Stomach (tissue), 9 donors: ENCODE measurements around the gene TTLL11. TPM values are rescaled to one million over a fixed set of nuclear protein-coding genes. Genes with fewer than 3 reads are reported as not detected.
A peak's percentile ranks its signal among the peaks of the same experiment; 100 is the strongest.

Experiments used
- DNase-seq, 2 donors: peaks; one replicate each; pipeline versions ENCODE4 v3.0.0 to v3.0.0-alpha.2; 2013 to 2019
- H3K27ac ChIP-seq, 5 donors: fragments of 200-600 bp in 4 of 5; sonication (generic) in 4 of 5; one replicate each; pipeline ENCODE4 v1.5.1; 2013 to 2019; ENCODE audit warnings: mild to moderate bottlenecking in 1 of 5, moderate library complexity in 1 of 5
- H3K27me3 ChIP-seq, 3 donors: fragments of 200-600 bp; sonication (generic); one replicate each; pipeline ENCODE4 v1.5.1; 2017 to 2019; ENCODE audit warnings: mixed run types in 1 of 3
- H3K36me3 ChIP-seq, 4 donors: fragments of 200-600 bp; sonication (generic); 1 replicate in 3 of 4; 2 replicates in 1 of 4; pipeline ENCODE4 v1.5.1; 2016 to 2019
- H3K4me1 ChIP-seq, 4 donors: fragments of 200-600 bp; sonication (generic); one replicate each; pipeline ENCODE4 v1.5.1; 2016 to 2019
- H3K4me3 ChIP-seq, 4 donors: fragments of 200-600 bp; sonication (generic) in 3 of 4; one replicate each; pipeline ENCODE4 v1.5.1; 2016 to 2019; ENCODE audit warnings: mild to moderate bottlenecking in 1 of 4
- H3K9me3 ChIP-seq, 4 donors: fragments of 200-600 bp; sonication (generic); one replicate each; pipeline ENCODE4 v1.5.1; 2016 to 2019
- CTCF ChIP-seq, 7 experiments: fragments of 450-650 bp in 4 of 7; fragments of 200-600 bp in 3 of 7; sonication (generic) in 3 of 7; IDR thresholded peaks; one replicate each; pipeline ENCODE4 v1.5.1; 2016 to 2019; ENCODE audit warnings: antibody characterized with exemption in 7 of 7, control low read depth in 2 of 7, mild to moderate bottlenecking in 1 of 7
- EP300 ChIP-seq: sonication (generic); formaldehyde crosslinking; IDR thresholded peaks from one replicate; pipeline ENCODE4 v1.6.1; 2017; ENCODE audit warnings: antibody characterized with exemption
- POLR2A ChIP-seq, 4 donors: fragments of 450-650 bp; IDR thresholded peaks; one replicate each; pipeline ENCODE4 v1.6.1; 2016; ENCODE audit warnings: antibody characterized with exemption in 4 of 4, control low read depth in 2 of 4, mild to moderate bottlenecking in 1 of 4, moderate library complexity in 1 of 4
- POLR2AphosphoS5 ChIP-seq, 3 donors: sonication (generic); formaldehyde crosslinking; IDR thresholded peaks; one replicate each; pipeline ENCODE4 v1.6.1; 2016; ENCODE audit warnings: antibody characterized with exemption in 3 of 3
- WGBS, 5 donors: extraction: QIAGEN DNeasy Blood & Tissue Kit in 3 of 5; methylation state at CpG; one replicate each; pipeline versions ENCODE4 v1.1.5 to v1.1.7; 2013 to 2018; 5-methylcytosine and 5-hydroxymethylcytosine counted together
- intact Hi-C: fragments of 100-400 bp; cut with DNase I; formaldehyde crosslinking; loops from one replicate; pipeline ENCODE4 v1.15.1; 2023; ENCODE audit warnings: low total_unique reads
- polyA plus RNA-seq, 3 donors: library from polyadenylated mRNA; stranded (reverse); fragments of 200-250 nt; gene quantifications; one replicate each; pipeline ENCODE4 v1.2.3, GENCODE V29; 2013
- total RNA-seq, 5 donors: library from RNA; depleted of rRNA; stranded (reverse); fragments of >200 nt; gene quantifications; one replicate each; pipeline versions ENCODE4 v1.1.0 to v1.2.3, GENCODE V29; 2014 to 2016
- donor health status: healthy with polysubstance abuse.
- donor health status: Bipolar disorder and iron deficiency.
- donor health status: healthy.

Gene TTLL11
- total and polyA plus RNA-seq, 8 donors = 3.6 to 18.2 (median 9.4) TPM

- peaks cover 0 to 10% (median 0%) of the 10 kb centered on the region in 4 donors for H3K36me3 ChIP-seq
- no peak overlapping the region for H3K4me3 ChIP-seq
- DNase-seq = no peak
- H3K4me1 ChIP-seq = peaks cover 0 to 10% (median 5%) of the 10 kb centered on the region in 4 donors
- H3K9me3 ChIP-seq = no peaks in the 10 kb centered on the region
- H3K27me3 ChIP-seq = no peaks in the 10 kb centered on the region
- H3K27ac ChIP-seq = no peak overlapping the region
- 94 to 98% (median 97%) methylated on average over 4 to 5 of the region's 5 CpGs for WGBS, 5 donors
- TF ChIP-seq EP300 (no peak), POLR2A (IDR thresholded peaks at IDR 0.05) (no peak)
- intact Hi-C loops = no loop called here
These were observed 271.8 kb downstream of the TTLL11 start for GRCh38 chr9:121821326-121821725.

GRCh38 chr9:121820286-121821005, 272.7 kb downstream of the TTLL11 start:
- DNase-seq = no peak
- Histone ChIP-seq H3K4me1 (peaks cover 0 to 10% (median 5%) of the 10 kb centered on the region in 4 donors), H3K36me3 (peaks cover 0 to 10% (median 0%) of the 10 kb centered on the region in 4 donors), H3K27ac (no peak overlapping the region), H3K27me3 (no peaks in the 10 kb centered on the region), H3K4me3 (no peak overlapping the region), H3K9me3 (no peaks in the 10 kb centered on the region)
- no peak for TF ChIP-seq POLR2A (IDR thresholded peaks at IDR 0.05)
- TF ChIP-seq EP300 = no peak
- no peak for TF ChIP-seq POLR2AphosphoS5 (IDR thresholded peaks at IDR 0.05)
- no peak for TF ChIP-seq CTCF (IDR thresholded peaks at IDR 0.05)
- 83 to 96% (median 94%) methylated on average over 10 to 11 of the region's 11 CpGs for WGBS, 5 donors
- intact Hi-C loops = no loop called here

DNA sequence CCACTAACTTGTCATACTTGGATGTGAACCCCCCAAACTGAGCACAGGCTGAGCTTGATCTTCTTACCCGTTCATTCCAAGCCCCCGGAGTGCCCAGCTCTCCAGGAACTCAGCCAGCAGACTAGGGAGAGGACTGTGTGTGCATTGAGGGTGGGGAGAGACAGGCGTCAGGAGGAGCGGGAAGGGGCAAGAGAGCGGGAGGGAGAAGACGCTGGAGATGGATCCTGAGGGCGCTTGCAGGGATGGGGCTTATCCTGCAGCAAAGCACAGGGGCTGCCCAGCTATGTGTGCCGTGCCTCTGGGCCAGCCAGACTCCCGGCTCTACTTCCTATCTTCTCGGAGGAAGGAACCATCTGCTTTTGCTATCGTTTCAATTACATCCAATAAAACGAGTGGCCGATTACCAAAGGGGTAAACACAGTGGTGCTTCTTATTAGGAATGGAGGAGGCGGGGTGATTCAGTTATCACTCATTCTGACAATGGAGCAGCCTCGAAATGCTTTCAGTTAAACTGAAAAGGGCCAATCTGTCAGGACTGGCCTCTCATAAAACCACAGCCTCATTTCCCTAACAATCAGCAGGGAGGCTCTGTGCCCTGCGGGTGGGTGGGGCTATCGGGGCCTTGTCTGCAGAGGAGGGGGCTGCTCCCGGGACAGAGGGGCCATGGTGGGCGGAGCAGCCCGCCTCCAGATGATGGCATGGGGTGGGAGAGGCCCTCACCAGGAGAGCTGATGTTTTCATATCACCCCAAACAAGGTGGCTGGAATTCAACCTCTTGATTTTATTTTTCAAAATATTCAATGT, 273.5 kb downstream of the TTLL11 start:
- peaks cover 0 to 7% (median under 1%) of the 10 kb centered on the region in 4 donors for H3K4me1 ChIP-seq
- DNase-seq = peak in 1 of 2 donors; percentile 54
- peaks cover 0 to 10% (median 0%) of the 10 kb centered on the region in 4 donors for H3K36me3 ChIP-seq
- intact Hi-C loops = no loop called here
- H3K27ac ChIP-seq = no peak overlapping the region
- no peaks in the 10 kb centered on the region for H3K27me3 ChIP-seq
- H3K4me3 ChIP-seq = no peak overlapping the region
- WGBS, 5 donors = 22 to 45% (median 39%) methylated on average over 20 of the region's 20 CpGs
- no peaks in the 10 kb centered on the region for H3K9me3 ChIP-seq
- TF ChIP-seq POLR2A (IDR thresholded peaks at IDR 0.05) (no peak), EP300 (no peak), POLR2AphosphoS5 (IDR thresholded peaks at IDR 0.05) (no peak), CTCF (IDR thresholded peaks at IDR 0.05) (no peak)

- Histone ChIP-seq H3K27ac (no peak overlapping the region), H3K36me3 (peaks cover 0 to 10% (median 0%) of the 10 kb centered on the region in 4 donors), H3K4me1 (peaks cover 0 to 3% (median 0%) of the 10 kb centered on the region in 4 donors), H3K9me3 (no peaks in the 10 kb centered on the region), H3K4me3 (no peak overlapping the region), H3K27me3 (no peaks in the 10 kb centered on the region)
- DNase-seq = no peak
- WGBS, 5 donors = 85 to 93% (median 89%) methylated on average over 12 of the region's 12 CpGs
- TF ChIP-seq EP300 (no peak), CTCF (IDR thresholded peaks at IDR 0.05) (no peak), POLR2AphosphoS5 (IDR thresholded peaks at IDR 0.05) (no peak), POLR2A (IDR thresholded peaks at IDR 0.05) (no peak)
- intact Hi-C loops = no loop called here
These were observed 274.2 kb downstream of the TTLL11 start for GRCh38 chr9:121818841-121819427.
